KMS-11 (cell line): ENCODE results near the gene CD164.

Experiments
- H2AFZ ChIP-seq: fragments of 200-600 bp; sonication (generic); 2 replicates; pipeline ENCODE4 v1.6.1; 2016; ENCODE audit warnings: antibody characterized with exemption, mixed run types, low read depth
- H3K27ac ChIP-seq: fragments of 200-600 bp; sonication (generic); 2 replicates; pipeline ENCODE4 v1.6.1; 2016; ENCODE audit warnings: mild to moderate bottlenecking, mixed run types
- H3K27me3 ChIP-seq: fragments of 200-600 bp; sonication (generic); 2 replicates; pipeline ENCODE4 v1.6.1; 2017; ENCODE audit warnings: mild to moderate bottlenecking, low read depth, mixed run types, moderate library complexity; ENCODE audit not compliant: insufficient read depth
- H3K36me3 ChIP-seq: fragments of 200-600 bp; sonication (generic); 2 replicates; pipeline ENCODE4 v1.6.1; 2017; ENCODE audit warnings: mild to moderate bottlenecking, mixed run types; ENCODE audit not compliant: insufficient read depth
- H3K4me1 ChIP-seq: fragments of 200-600 bp; sonication (generic); 2 replicates; pipeline ENCODE4 v1.6.1; 2016; ENCODE audit warnings: mild to moderate bottlenecking, low read depth, mixed run types; ENCODE audit not compliant: poor library complexity, severe bottlenecking
- H3K4me2 ChIP-seq: fragments of 200-600 bp; sonication (generic); 2 replicates; pipeline ENCODE4 v1.7.0; 2016; ENCODE audit warnings: mild to moderate bottlenecking, mixed run types
- H3K4me3 ChIP-seq: fragments of 200-600 bp; sonication (generic); IDR thresholded peaks from 2 replicates; pipeline ENCODE4 v1.6.1; 2017; ENCODE audit warnings: low read depth, low read length, mixed read lengths; ENCODE audit not compliant: insufficient read depth
- H3K79me2 ChIP-seq: fragments of 200-600 bp; sonication (generic); 2 replicates; pipeline ENCODE4 v1.6.1; 2016; ENCODE audit warnings: low read depth, mixed run types; ENCODE audit not compliant: insufficient read depth
- H3K9ac ChIP-seq: fragments of 200-600 bp; sonication (generic); 2 replicates; pipeline ENCODE4 v1.6.1; 2016; ENCODE audit warnings: mild to moderate bottlenecking, mixed run types
- H4K20me1 ChIP-seq: fragments of 200-600 bp; sonication (generic); 2 replicates; pipeline ENCODE4 v1.6.1; 2016; ENCODE audit warnings: mild to moderate bottlenecking, mixed run types; ENCODE audit not compliant: insufficient read depth
- CTCF ChIP-seq: fragments of 200-600 bp; sonication (generic); conservative IDR thresholded peaks from 2 replicates; pipeline ENCODE4 v1.6.1; 2017; ENCODE audit warnings: low read depth, mild to moderate bottlenecking, antibody characterized with exemption, low read length, moderate library complexity, mixed read lengths

CD164 gene

GRCh38 chr6:109342911-109343310 lies 39.4 kb downstream of the CD164 start:
- Histone ChIP-seq H3K27me3 (no peaks in the 10 kb centered on the region), H3K4me1 (no peaks in the 10 kb centered on the region), H2AFZ (no peak overlapping the region), H3K4me2 (no peak overlapping the region), H3K36me3 (no peaks in the 10 kb centered on the region), H3K9ac (no peak overlapping the region), H3K27ac (no peak overlapping the region), H3K79me2 (no peaks in the 10 kb centered on the region), H3K4me3 (no peak overlapping the region), H4K20me1 (no peaks in the 10 kb centered on the region)
- no peak for TF ChIP-seq CTCF

GRCh38 chr6:109342506-109342905 lies 39.8 kb downstream of the CD164 start:
- Histone ChIP-seq H3K27ac (no peak overlapping the region), H4K20me1 (no peaks in the 10 kb centered on the region), H3K9ac (no peak overlapping the region), H3K36me3 (no peaks in the 10 kb centered on the region), H3K4me2 (no peak overlapping the region), H3K4me3 (no peak overlapping the region), H3K27me3 (no peaks in the 10 kb centered on the region), H3K4me1 (no peaks in the 10 kb centered on the region), H2AFZ (no peak overlapping the region), H3K79me2 (no peaks in the 10 kb centered on the region)
- no peak for TF ChIP-seq CTCF

- Histone ChIP-seq H3K4me2 (no peak overlapping the region), H2AFZ (no peak overlapping the region), H3K79me2 (no peaks in the 10 kb centered on the region), H3K9ac (no peak overlapping the region), H3K27me3 (no peaks in the 10 kb centered on the region), H3K27ac (no peak overlapping the region), H3K36me3 (no peaks in the 10 kb centered on the region), H4K20me1 (no peaks in the 10 kb centered on the region), H3K4me3 (no peak overlapping the region), H3K4me1 (no peaks in the 10 kb centered on the region)
- no peak for TF ChIP-seq CTCF
Observed at GRCh38 chr6:109340811-109341210, 41.5 kb downstream of the CD164 start.

- Histone ChIP-seq H3K4me1 (no peaks in the 10 kb centered on the region), H3K27ac (no peak overlapping the region), H3K9ac (no peak overlapping the region), H3K4me2 (no peak overlapping the region), H3K79me2 (no peaks in the 10 kb centered on the region), H3K4me3 (no peak overlapping the region), H2AFZ (no peak overlapping the region), H3K36me3 (no peaks in the 10 kb centered on the region), H3K27me3 (no peaks in the 10 kb centered on the region), H4K20me1 (no peaks in the 10 kb centered on the region)
- TF ChIP-seq CTCF: no peak
Observed at GRCh38 chr6:109339906-109340678, 42.2 kb downstream of the CD164 start.
